Right ventricle myocardium superior (tissue), 1 donor: Measurements from ENCODE around the gene PTPN13. TPM values are rescaled to one million over a fixed set of nuclear protein-coding genes. Genes with fewer than 3 reads are reported as not detected.

Experiments
- ATAC-seq: fragments of 200-7000 bp; cut with Tn5 transposase; one replicate; pipeline ENCODE4 v1.9.1; 2020; ENCODE audit warnings: mild to moderate bottlenecking; ENCODE audit not compliant: poor library complexity
- DNase-seq: peaks from one replicate; pipeline ENCODE4 v3.0.0-alpha.2; 2020
- intact Hi-C: fragments of 100-400 bp; cut with DNase I; formaldehyde crosslinking; loops from one replicate; pipeline ENCODE4 v1.11.2; 2022
- total RNA-seq: library from RNA; stranded (reverse); fragmentation: NEBNext Ultra II Directional; extraction: Animal tissue kit (Norgen Biotek cat#: 25700); gene quantifications from one replicate; pipeline ENCODE4 v1.2.1, GENCODE V29; 2021
- donor health status: DM: no; HTN: yes; CAD: no; lungs with severe emphysema.

The PTPN13 gene
- total RNA-seq, 1 donor from 2014 or later: 3.1 TPM

GRCh38 chr4:86835677-86836076, 241.6 kb downstream of the PTPN13 start:
- DNase-seq (no peak), ATAC-seq (no peak)

GRCh38 chr4:86837691-86838503, 243.8 kb downstream of the PTPN13 start:
- ATAC-seq: no peak
- intact Hi-C loops: no loop called here
- DNase-seq: no peak

More at GRCh38 chr4:86835677-86836076, 241.6 kb downstream of the PTPN13 start:
- intact Hi-C loops: no loop called here

DNA sequence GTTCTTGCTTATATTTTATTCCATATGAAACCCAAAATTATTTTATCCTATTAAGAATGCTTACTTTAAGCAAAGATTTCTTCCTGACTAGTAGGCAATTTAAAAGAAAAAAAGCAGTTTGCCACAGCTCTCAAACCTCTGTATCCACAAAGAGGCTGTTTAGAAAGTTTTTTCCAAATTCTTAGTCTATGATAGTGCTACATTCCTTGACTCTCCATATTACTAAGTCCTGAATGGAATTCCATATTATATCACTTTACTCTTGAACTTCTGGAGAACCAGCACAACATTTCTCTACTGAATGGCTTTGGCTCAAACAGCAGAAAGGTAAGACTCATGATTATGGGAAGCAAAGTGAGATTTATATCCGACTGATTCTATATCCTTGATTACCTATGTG, 246.7 kb downstream of the PTPN13 start:
- intact Hi-C loops: no loop called here
- no peak for DNase-seq
- no peak for ATAC-seq

DNA sequence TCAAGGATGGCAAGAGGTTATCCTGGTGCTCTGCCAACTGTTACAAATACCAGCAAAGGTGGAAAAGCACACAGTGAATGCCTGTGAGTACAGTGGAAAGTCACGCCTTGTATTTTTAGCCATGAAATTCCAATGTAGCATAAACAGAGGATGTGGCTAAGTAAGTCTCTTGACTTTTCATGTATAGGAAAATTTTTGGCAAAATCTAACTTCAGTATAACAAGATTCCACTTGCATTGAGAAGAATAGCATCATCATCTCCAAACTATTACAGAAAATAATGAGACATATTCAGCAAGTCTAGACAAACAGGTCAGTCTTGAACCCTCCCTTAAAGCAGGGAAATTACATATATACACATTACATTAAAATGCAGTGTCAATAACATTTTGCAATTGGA, 247.2 kb downstream of the PTPN13 start:
- ATAC-seq: no peak
- DNase-seq: no peak
- intact Hi-C loops: no loop called here

- ATAC-seq (no peak), DNase-seq (no peak)
- intact Hi-C loops: no loop called here
These were observed 251.5 kb downstream of the PTPN13 start for GRCh38 chr4:86845593-86845992.

- DNase-seq (no peak), ATAC-seq (no peak)
- intact Hi-C loops: no loop called here
These were observed 252.8 kb downstream of the PTPN13 start for GRCh38 chr4:86846921-86847320.

DNA sequence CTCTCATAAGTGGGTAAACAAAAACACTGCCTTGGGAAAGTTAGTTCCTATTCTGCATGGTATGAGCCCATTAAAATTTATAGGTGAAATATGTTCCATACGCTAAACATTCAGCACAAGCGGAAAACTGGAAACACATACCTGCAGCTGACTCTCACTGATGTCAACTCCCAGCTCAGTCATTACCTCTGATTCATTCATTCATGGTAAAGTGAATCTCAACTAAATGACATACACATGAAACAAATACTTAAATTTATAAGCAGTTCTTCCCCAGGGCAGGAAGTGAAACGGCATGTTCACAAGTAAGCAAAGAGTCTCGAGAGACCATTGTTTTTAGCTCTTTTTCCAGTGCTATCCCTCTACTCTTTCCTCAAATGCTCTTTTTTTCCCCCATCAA, 253.5 kb downstream of the PTPN13 start:
- intact Hi-C loops: no loop called here
- no peak for ATAC-seq
- no peak for DNase-seq

DNA sequence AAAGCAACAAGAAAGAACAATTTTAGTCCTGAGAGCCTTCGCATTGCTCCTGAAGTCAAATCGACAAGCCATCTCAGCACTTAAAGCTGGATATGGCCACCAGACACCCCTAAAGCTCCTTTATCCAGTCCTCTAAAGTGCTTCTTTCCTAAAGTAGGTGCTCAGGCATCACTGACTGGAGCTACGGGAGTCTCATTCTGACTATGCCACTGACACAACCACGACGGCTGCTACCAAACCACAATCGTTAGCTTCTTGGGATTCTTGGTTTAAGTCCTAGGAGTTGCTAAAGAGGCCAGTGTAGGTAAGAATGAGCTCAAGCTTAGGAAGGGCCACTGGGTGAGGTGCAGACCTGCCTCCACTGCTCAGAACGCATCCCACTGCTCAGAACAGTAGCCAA, 254.0 kb downstream of the PTPN13 start:
- DNase-seq (no peak), ATAC-seq (no peak)
- intact Hi-C loops: no loop called here

DNA sequence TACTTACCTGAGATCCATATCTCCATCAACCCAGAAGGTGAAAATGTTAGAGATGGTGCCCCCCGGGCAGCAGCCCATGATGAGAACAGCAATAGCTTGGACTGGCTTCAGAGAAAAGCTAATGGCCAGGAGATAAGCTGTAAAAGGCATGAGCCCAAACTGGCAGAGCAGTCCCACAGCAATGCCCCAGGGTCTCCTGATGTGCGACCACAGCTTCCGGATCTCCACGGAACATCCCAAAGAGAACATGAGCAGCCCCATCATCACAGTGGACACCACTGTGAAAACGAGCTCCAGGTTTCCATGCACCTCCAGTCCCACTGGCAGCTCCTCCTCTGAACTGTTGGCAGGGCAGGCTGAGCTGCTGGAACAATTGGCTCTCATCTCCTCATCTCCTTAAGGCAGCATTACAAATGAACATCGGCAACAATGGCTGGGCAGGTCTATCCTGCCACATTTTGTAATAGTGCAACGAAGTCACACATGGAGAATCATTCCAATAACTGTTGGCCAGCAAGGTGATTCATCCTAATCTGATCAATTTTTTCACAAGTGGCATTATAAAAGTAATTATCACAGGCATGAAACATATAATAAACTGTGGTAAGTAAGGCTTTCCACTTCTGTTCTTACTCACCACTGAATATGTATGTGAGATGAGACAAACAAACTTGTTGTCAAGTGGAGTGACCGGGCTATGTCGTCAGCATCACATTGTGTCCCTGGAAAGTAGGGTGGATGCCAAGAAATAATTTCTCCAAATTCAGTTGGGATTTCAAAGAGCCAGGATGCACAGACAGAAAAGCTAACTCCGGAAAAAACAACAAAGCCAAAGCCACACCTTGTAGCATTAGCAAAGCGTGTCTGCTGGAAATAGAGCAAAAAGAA, 254.9 kb downstream of the PTPN13 start, which contains the start of gene SLC10A6:
Gene SLC10A6 (minus strand): TSS at position 653 of the 888 bp plus-strand sequence. CDS start 269 bp downstream, at position 384.
- intact Hi-C loops: no loop called here
- no peak for DNase-seq
- peak; percentile 46 for ATAC-seq

- no peak for ATAC-seq
- intact Hi-C loops: no loop called here
These were observed 259.1 kb downstream of the PTPN13 start for GRCh38 chr4:86853209-86853608.

DNA sequence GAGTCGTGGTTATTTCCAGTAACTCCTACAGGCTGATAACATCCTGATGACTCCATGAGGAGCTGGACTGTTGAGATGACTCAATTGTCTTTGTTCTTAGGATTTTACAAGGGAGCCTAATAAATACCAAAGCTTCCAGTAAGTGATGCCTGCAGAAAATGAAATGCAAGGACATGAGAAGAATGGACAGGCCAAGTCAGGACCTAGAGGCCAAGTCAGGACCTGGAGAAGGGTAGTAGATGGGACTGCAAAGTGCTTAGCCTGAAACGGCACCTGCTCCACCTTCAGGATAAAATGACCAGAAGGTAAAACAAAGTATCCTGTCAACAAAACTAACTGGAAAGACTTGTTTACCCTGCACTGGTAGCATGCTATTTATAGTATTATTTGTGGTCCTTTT, 261.5 kb downstream of the PTPN13 start:
- no peak for DNase-seq
- no peak for ATAC-seq
- intact Hi-C loops: no loop called here

More at GRCh38 chr4:86853209-86853608, 259.1 kb downstream of the PTPN13 start:
- DNase-seq: no peak

DNA sequence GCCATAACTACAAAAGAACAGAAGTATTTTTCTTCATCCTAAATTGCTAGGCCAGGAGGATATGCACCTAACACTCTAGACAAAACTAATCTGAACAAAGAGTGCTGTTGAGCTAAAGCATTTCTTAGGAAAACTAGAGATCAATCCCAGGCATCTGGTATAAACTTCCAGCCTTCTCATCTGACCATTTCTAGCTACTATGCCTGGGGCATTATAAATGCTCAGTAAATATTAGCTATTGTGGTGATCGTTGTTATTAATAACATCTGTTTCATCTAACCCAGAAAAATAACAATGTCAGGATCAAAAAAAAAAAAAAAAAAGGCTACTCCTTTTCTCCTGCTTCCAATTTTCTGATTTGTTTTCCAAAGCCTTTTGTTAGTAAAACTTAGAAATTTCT, 262.8 kb downstream of the PTPN13 start:
- intact Hi-C loops: no loop called here
- DNase-seq: no peak
- ATAC-seq: no peak

GRCh38 chr4:86857341-86858052, 263.4 kb downstream of the PTPN13 start:
- intact Hi-C loops: no loop called here
- no peak for ATAC-seq
- DNase-seq: no peak

Other genes with a start within 250 kb of the PTPN13 start
- gene MAPK10, start 234.3 kb upstream of the PTPN13 start, total RNA-seq: 4.0 TPM